Right cardiac atrium (tissue), 5 donors: ENCODE results near the gene TRMT1L. TPM values are rescaled to one million over a fixed set of nuclear protein-coding genes. Genes with fewer than 3 reads are reported as not detected.
A peak's percentile ranks its signal among the peaks of the same experiment; 100 is the strongest.
"Not testable (repeated sequence)": the region's sequence is repeated elsewhere in the genome, so short reads cannot be mapped to it uniquely, and the experiment has no call there.

ENCODE experiments used
- ATAC-seq, 2 donors: fragments of 200-7000 bp; cut with Tn5 transposase; one replicate each; pipeline versions ENCODE4 v1.8.0 to v1.9.1; 2020; ENCODE audit warnings: moderate library complexity in 2 of 2, mild to moderate bottlenecking in 1 of 2
- DNase-seq, 3 donors: peaks; one replicate each; pipeline ENCODE4 v3.0.0-alpha.2; 2020
- H3K27ac ChIP-seq: one replicate; pipeline ENCODE4 v1.5.1; 2013; ENCODE audit warnings: mild to moderate bottlenecking, low read length, control low read depth, moderate library complexity
- H3K27me3 ChIP-seq: one replicate; pipeline ENCODE4 v1.6.1; 2013; ENCODE audit not compliant: control insufficient read depth, insufficient read depth
- H3K4me1 ChIP-seq: one replicate; pipeline ENCODE4 v1.6.1; 2013; ENCODE audit warnings: low read length; ENCODE audit not compliant: control insufficient read depth, insufficient read depth
- H3K4me3 ChIP-seq: one replicate; pipeline ENCODE4 v1.5.1; 2013; ENCODE audit warnings: low read length, control low read depth
- H3K9me3 ChIP-seq: one replicate; pipeline ENCODE4 v1.6.1; 2013; ENCODE audit warnings: low read length; ENCODE audit not compliant: control insufficient read depth
- WGBS: extraction: QIAGEN DNeasy Blood & Tissue Kit; methylation state at CpG from one replicate; pipeline ENCODE4 v1.1.7; 2013; 5-methylcytosine and 5-hydroxymethylcytosine counted together
- intact Hi-C, 4 donors: fragments of 100-400 bp; cut with DNase I; formaldehyde crosslinking; loops; one replicate each; pipeline versions ENCODE4 v1.11.0 to v1.14.0; 2022 to 2023
- long read RNA-seq, 4 donors: library from polyadenylated mRNA; unstranded; transcript quantifications; one replicate each; pipeline ENCODE4 v2.0.0, GENCODE V29; 2020 to 2021
- polyA plus RNA-seq: library from polyadenylated mRNA; stranded (reverse); fragments of 200-250 nt; gene quantifications from one replicate; pipeline ENCODE4 v1.2.3, GENCODE V29; 2013
- total RNA-seq, 4 donors: library from RNA; stranded (reverse); fragmentation: NEBNext Ultra II Directional; extraction: Animal tissue kit (Norgen Biotek cat#: 25700); gene quantifications; one replicate each; pipeline ENCODE4 v1.2.1, GENCODE V29; 2021
- donor health status: healthy with polysubstance abuse.
- donor health status: DM: no; HTN: yes; CAD: no.
- donor health status: DM: no; HTN: no; CAD: no.
- donor health status: DM: no; HTN: yes; CAD: no; lungs with severe emphysema.
- donor health status: DM: yes; HTN: yes; CAD: no.

The TRMT1L gene, protein sequence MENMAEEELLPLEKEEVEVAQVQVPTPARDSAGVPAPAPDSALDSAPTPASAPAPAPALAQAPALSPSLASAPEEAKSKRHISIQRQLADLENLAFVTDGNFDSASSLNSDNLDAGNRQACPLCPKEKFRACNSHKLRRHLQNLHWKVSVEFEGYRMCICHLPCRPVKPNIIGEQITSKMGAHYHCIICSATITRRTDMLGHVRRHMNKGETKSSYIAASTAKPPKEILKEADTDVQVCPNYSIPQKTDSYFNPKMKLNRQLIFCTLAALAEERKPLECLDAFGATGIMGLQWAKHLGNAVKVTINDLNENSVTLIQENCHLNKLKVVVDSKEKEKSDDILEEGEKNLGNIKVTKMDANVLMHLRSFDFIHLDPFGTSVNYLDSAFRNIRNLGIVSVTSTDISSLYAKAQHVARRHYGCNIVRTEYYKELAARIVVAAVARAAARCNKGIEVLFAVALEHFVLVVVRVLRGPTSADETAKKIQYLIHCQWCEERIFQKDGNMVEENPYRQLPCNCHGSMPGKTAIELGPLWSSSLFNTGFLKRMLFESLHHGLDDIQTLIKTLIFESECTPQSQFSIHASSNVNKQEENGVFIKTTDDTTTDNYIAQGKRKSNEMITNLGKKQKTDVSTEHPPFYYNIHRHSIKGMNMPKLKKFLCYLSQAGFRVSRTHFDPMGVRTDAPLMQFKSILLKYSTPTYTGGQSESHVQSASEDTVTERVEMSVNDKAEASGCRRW
- total RNA-seq (10 to 100 TPM; 14.5 to 31.1 (median 20.8) TPM), polyA plus RNA-seq (12.2 TPM)
- long read RNA-seq, donor 1, full-length matches to known transcripts, result 36 of 40 reads
- long read RNA-seq, donor 1, partial matches to known transcripts, result 0 of 40 reads
- long read RNA-seq, donor 1, other reads (novel, unspliced or antisense), result 4 of 40 reads
- long read RNA-seq, donor 2, full-length matches to known transcripts, result 26 of 27 reads
- long read RNA-seq, donor 2, partial matches to known transcripts, result 1 of 27 reads
- long read RNA-seq, donor 2, other reads (novel, unspliced or antisense), result 0 of 27 reads
- long read RNA-seq, donor 3, full-length matches to known transcripts, result 55 of 64 reads
- long read RNA-seq, donor 3, partial matches to known transcripts, result 4 of 64 reads
- long read RNA-seq, donor 3, other reads (novel, unspliced or antisense), result 5 of 64 reads
- long read RNA-seq, donor 4, full-length matches to known transcripts, result 13 of 18 reads
- long read RNA-seq, donor 4, partial matches to known transcripts, result 4 of 18 reads
- long read RNA-seq, donor 4, other reads (novel, unspliced or antisense), result 1 of 18 reads

GRCh38 chr1:185156854-185157598, at the start of gene TRMT1L, which contains the start of gene SWT1:
Gene TRMT1L (minus strand): TSS chr1:185156953. CDS start chr1:185156712, 241 bp downstream.
Gene SWT1 (plus strand): TSS chr1:185157167. CDS start chr1:185160842, 3,675 bp downstream.
- ATAC-seq, result peak; percentile 98
- peak; percentile 99 to 100 (median 100) for DNase-seq
- no peaks in the 10 kb centered on the region for H3K27me3 ChIP-seq
- peaks cover 5% of the 10 kb centered on the region for H3K4me1 ChIP-seq
- peak within 1 kb of the TSS; percentile 98 for H3K4me3 ChIP-seq
- H3K9me3 ChIP-seq, result no peaks in the 10 kb centered on the region
- peak within 1 kb of the TSS; percentile 99 for H3K27ac ChIP-seq
- under 1% methylated on average over 63 of the region's 63 CpGs for WGBS
- intact Hi-C loops, result loop anchor here in 1 of 4 donors (5.0 kb wide), 1 partner anchor 160 kb away; the partner anchor contains the start of gene IVNS1ABP

GRCh38 chr1:185200889-185201288, 44.1 kb upstream of the TRMT1L start:
- DNase-seq (no peak), ATAC-seq (no peak)
- Histone ChIP-seq H3K27ac (no peak overlapping the region), H3K4me1 (no peaks in the 10 kb centered on the region), H3K27me3 (no peaks in the 10 kb centered on the region), H3K9me3 (no peaks in the 10 kb centered on the region), H3K4me3 (no peak overlapping the region)
- intact Hi-C loops, result no loop called here
- WGBS, result 98% methylated on average over 8 of the region's 8 CpGs

- intact Hi-C loops, H3K4me3 ChIP-seq, H3K4me1 ChIP-seq, H3K9me3 ChIP-seq, H3K27me3 ChIP-seq, DNase-seq, H3K27ac ChIP-seq, ATAC-seq: not testable (repeated sequence)
- WGBS, result 97% methylated on average over 4 of the region's 4 CpGs
Observed at GRCh38 chr1:185198712-185199111, 42.0 kb upstream of the TRMT1L start.

DNA sequence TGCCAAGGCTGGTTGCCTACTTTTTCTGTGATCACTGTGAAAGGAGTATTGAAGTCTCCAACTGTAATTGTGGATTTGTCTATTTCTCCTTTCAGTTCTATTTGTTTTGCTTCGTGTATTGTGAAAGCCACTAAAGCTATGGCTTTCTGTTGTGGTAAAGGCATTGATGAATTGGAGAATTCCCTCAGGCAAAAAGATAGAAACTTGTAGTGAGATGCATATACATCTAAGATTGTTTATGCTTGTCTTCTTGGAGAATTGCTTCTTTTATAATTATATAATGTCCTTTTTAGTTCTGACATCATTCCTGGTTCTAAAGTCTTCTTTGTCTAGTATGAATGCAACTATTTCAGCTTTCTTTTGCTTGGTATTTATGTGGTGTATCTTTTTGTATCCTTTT, 37.0 kb upstream of the TRMT1L start:
- no peaks in the 10 kb centered on the region for H3K9me3 ChIP-seq
- H3K4me1 ChIP-seq, result no peaks in the 10 kb centered on the region
- intact Hi-C loops, result no loop called here
- DNase-seq, result no peak
- H3K27me3 ChIP-seq, result no peaks in the 10 kb centered on the region
- no peak overlapping the region for H3K27ac ChIP-seq
- H3K4me3 ChIP-seq, result no peak overlapping the region
- WGBS, result 91% methylated on average over 1 of the region's 1 CpG
- ATAC-seq, result no peak

- Histone ChIP-seq H3K4me1 (no peaks in the 10 kb centered on the region), H3K4me3 (no peak overlapping the region), H3K27me3 (no peaks in the 10 kb centered on the region), H3K27ac (no peak overlapping the region), H3K9me3 (no peaks in the 10 kb centered on the region)
- DNase-seq (peak in 2 of 3 donors; percentile 33), ATAC-seq (peak; percentile 52 to 67)
- WGBS, result 22% methylated on average over 5 of the region's 5 CpGs
- intact Hi-C loops, result no loop called here
Observed at GRCh38 chr1:185170291-185170848, 13.6 kb upstream of the TRMT1L start.

DNA sequence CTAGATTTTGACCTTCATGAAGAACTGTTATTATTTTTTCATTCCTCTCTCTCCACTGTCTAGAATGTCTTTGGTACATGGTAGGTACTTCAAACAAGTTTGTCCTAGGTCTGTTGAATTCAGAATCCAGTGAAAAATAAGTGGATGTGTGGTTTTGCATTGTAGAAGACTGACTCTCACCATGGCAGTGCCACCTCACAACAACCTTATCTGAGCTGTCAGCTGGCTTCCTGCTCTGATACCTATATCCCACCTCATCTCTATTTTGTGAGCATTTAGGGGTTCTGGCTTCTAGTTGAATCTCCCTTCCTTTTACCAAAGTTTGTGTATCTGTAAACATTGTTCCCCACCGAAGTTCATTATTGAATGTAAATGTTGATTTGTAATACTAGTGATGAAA, 9.4 kb upstream of the TRMT1L start:
- no peak for ATAC-seq
- Histone ChIP-seq H3K9me3 (no peaks in the 10 kb centered on the region), H3K4me3 (no peak overlapping the region), H3K27me3 (no peaks in the 10 kb centered on the region), H3K4me1 (no peaks in the 10 kb centered on the region), H3K27ac (no peak overlapping the region)
- WGBS, result 65% methylated on average over 1 of the region's 1 CpG
- intact Hi-C loops, result no loop called here
- DNase-seq, result no peak

DNA sequence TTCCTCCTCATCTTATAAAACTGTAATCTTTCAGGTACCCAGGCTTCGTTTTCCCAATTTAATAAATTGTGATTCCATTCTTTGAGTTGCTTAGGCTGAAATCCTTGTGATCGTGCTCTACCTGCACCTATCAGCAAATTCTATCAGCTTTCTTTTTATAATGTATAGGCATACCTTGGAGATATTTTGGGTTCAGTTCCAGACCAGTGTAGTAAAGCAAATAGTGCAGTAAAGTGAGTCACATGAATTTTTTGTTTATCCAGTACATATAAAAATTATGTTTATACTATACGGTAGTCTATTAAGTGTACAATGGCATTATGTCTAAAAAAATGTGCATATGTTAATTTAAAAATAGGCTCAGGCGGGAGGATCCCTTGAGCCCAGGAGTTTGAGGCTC, 5.7 kb upstream of the TRMT1L start:
- H3K27me3 ChIP-seq, result no peaks in the 10 kb centered on the region
- ATAC-seq (no peak), DNase-seq (no peak)
- H3K9me3 ChIP-seq, result no peaks in the 10 kb centered on the region
- H3K27ac ChIP-seq, result no peak overlapping the region
- H3K4me3 ChIP-seq, result no peak overlapping the region
- intact Hi-C loops, result no loop called here
- WGBS, result 92% methylated on average over 4 of the region's 4 CpGs
- H3K4me1 ChIP-seq, result peaks cover 3% of the 10 kb centered on the region

DNA sequence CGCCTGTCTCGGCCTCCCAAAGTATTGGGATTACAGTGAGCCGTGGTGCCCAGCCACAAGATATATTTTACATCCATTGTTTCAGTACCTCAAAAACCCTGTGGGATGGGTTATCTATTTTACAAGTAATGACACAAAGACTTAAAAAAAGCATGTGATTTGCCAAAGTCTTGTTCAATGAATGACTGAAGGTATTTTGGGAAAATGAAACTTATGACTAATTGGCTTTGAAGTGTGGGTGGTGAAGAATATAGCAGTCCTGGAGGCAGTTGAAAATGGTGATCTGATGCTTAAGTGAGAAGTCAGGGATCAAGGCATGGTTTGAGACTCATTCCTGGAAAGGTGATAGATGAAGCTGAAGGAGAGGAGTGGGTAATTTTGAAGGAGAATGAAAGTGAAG, 3.2 kb upstream of the TRMT1L start:
- no peaks in the 10 kb centered on the region for H3K27me3 ChIP-seq
- H3K4me3 ChIP-seq, result no peak overlapping the region
- peaks cover 5% of the 10 kb centered on the region for H3K4me1 ChIP-seq
- ATAC-seq (no peak), DNase-seq (no peak)
- WGBS, result 93% methylated on average over 3 of the region's 3 CpGs
- intact Hi-C loops, result loop anchor here in 1 of 4 donors (5.0 kb wide), 1 partner anchor 157 kb away; the partner anchor contains the start of gene IVNS1ABP
- H3K9me3 ChIP-seq, result no peaks in the 10 kb centered on the region
- no peak overlapping the region for H3K27ac ChIP-seq

- ATAC-seq (no peak), DNase-seq (no peak)
- no peak overlapping the region for H3K4me3 ChIP-seq
- no peak overlapping the region for H3K27ac ChIP-seq
- WGBS, result 57% methylated on average over 2 of the region's 2 CpGs
- H3K27me3 ChIP-seq, result no peaks in the 10 kb centered on the region
- H3K9me3 ChIP-seq, result no peaks in the 10 kb centered on the region
- intact Hi-C loops, result loop anchor here in 1 of 4 donors (5.0 kb wide), 1 partner anchor 159 kb away; the partner anchor contains the start of gene IVNS1ABP
- peaks cover 5% of the 10 kb centered on the region for H3K4me1 ChIP-seq
Observed at GRCh38 chr1:185158800-185159199, 2.0 kb upstream of the TRMT1L start.
